Activated T-cell treated with anti-CD3 and anti-CD28 coated beads, Interleukin-2, amount 50 U/mL, for 72 hours (primary cell): ENCODE data around the gene ZBTB7C. TPM values are rescaled to one million over a fixed set of nuclear protein-coding genes. Genes with fewer than 3 reads are reported as not detected.

Source experiments
- ATAC-seq, 2 donors: fragments of 150-1000 bp; cut with Tn5 transposase; replicated peaks in 1 of 2; 2 replicates each; pipeline ENCODE4 v1.10.0; 2021; ENCODE audit warnings: moderate library complexity in 2 of 2, mild to moderate bottlenecking in 1 of 2
- DNase-seq, 2 donors: peaks; one replicate each; pipeline ENCODE4 v3.0.0; 2021 to 2022; ENCODE audit warnings: mixed read lengths in 1 of 2
- H3K27ac Mint-ChIP-seq: one replicate; pipeline ENCODE4 v1.8.0; 2022; ENCODE audit warnings: mild to moderate bottlenecking, moderate library complexity, mixed read lengths
- H3K27me3 Mint-ChIP-seq: one replicate; pipeline ENCODE4 v1.8.0; 2022; ENCODE audit warnings: low read depth, mixed read lengths
- H3K36me3 Mint-ChIP-seq, 2 donors: one replicate each; pipeline ENCODE4 v1.8.0; 2022; ENCODE audit warnings: mixed read lengths in 2 of 2, mild to moderate bottlenecking in 1 of 2; ENCODE audit not compliant: insufficient read depth in 2 of 2
- H3K4me1 Mint-ChIP-seq: one replicate; pipeline ENCODE4 v1.8.0; 2022; ENCODE audit warnings: low read depth, mixed read lengths
- H3K4me3 Mint-ChIP-seq, 2 donors: one replicate each; pipeline ENCODE4 v1.8.0; 2022; ENCODE audit warnings: mild to moderate bottlenecking in 2 of 2, mixed read lengths in 2 of 2, moderate library complexity in 2 of 2
- H3K9me3 Mint-ChIP-seq, 2 donors: one replicate each; pipeline ENCODE4 v1.8.0; 2022; ENCODE audit warnings: mixed read lengths in 2 of 2
- total RNA-seq, 2 donors: library from RNA; stranded (reverse); gene quantifications; one replicate each; pipeline ENCODE4 v1.2.3, GENCODE V29; 2022

The ZBTB7C gene
- total RNA-seq, 2 donors from 2014 or later: 0.05 TPM; not detected in 1

- no peaks in the 10 kb centered on the region for H3K9me3 Mint-ChIP-seq
- H3K27ac Mint-ChIP-seq: no peak overlapping the region
- H3K36me3 Mint-ChIP-seq: no peaks in the 10 kb centered on the region
- no peak overlapping the region for H3K4me3 Mint-ChIP-seq
- no peaks in the 10 kb centered on the region for H3K4me1 Mint-ChIP-seq
- ATAC-seq: no peak
- no peaks in the 10 kb centered on the region for H3K27me3 Mint-ChIP-seq
- no peak for DNase-seq
Measured at GRCh38 chr18:48032876-48033789, 376.1 kb downstream of the ZBTB7C start.

GRCh38 chr18:48031641-48032040, 377.5 kb downstream of the ZBTB7C start:
- Mint-ChIP-seq H3K4me3 (no peak overlapping the region), H3K9me3 (no peaks in the 10 kb centered on the region), H3K27me3 (no peaks in the 10 kb centered on the region), H3K36me3 (no peaks in the 10 kb centered on the region), H3K4me1 (no peaks in the 10 kb centered on the region), H3K27ac (no peak overlapping the region)
- ATAC-seq: no peak
- DNase-seq: no peak

- H3K27ac Mint-ChIP-seq: no peak overlapping the region
- H3K27me3 Mint-ChIP-seq: no peaks in the 10 kb centered on the region
- no peaks in the 10 kb centered on the region for H3K36me3 Mint-ChIP-seq
- peak in 1 of 2 donors; percentile 8 for DNase-seq
- no peak for ATAC-seq
- no peaks in the 10 kb centered on the region for H3K9me3 Mint-ChIP-seq
- H3K4me1 Mint-ChIP-seq: no peaks in the 10 kb centered on the region
- H3K4me3 Mint-ChIP-seq: no peak overlapping the region
Measured at GRCh38 chr18:48030616-48031480, 378.3 kb downstream of the ZBTB7C start.

- Mint-ChIP-seq H3K36me3 (no peaks in the 10 kb centered on the region), H3K4me1 (no peaks in the 10 kb centered on the region), H3K27me3 (peaks cover 13% of the 10 kb centered on the region), H3K4me3 (no peak overlapping the region), H3K9me3 (no peaks in the 10 kb centered on the region), H3K27ac (no peak overlapping the region)
- no peak for DNase-seq
- ATAC-seq: no peak
Measured at GRCh38 chr18:48029296-48029986, 379.7 kb downstream of the ZBTB7C start.

GRCh38 chr18:48028696-48029095, 380.5 kb downstream of the ZBTB7C start:
- no peak overlapping the region for H3K27ac Mint-ChIP-seq
- no peaks in the 10 kb centered on the region for H3K9me3 Mint-ChIP-seq
- peaks cover 13% of the 10 kb centered on the region for H3K27me3 Mint-ChIP-seq
- no peak for DNase-seq
- no peak overlapping the region for H3K4me3 Mint-ChIP-seq
- no peaks in the 10 kb centered on the region for H3K4me1 Mint-ChIP-seq
- ATAC-seq: no peak
- no peaks in the 10 kb centered on the region for H3K36me3 Mint-ChIP-seq

GRCh38 chr18:48028081-48028480, 381.1 kb downstream of the ZBTB7C start:
- Mint-ChIP-seq H3K27ac (no peak overlapping the region), H3K36me3 (no peaks in the 10 kb centered on the region)

GRCh38 chr18:48027401-48027963, 381.7 kb downstream of the ZBTB7C start:
- H3K27ac Mint-ChIP-seq: no peak overlapping the region
- no peak overlapping the region for H3K4me3 Mint-ChIP-seq
- no peak for DNase-seq
- ATAC-seq: no peak
- no peaks in the 10 kb centered on the region for H3K36me3 Mint-ChIP-seq
- no peaks in the 10 kb centered on the region for H3K9me3 Mint-ChIP-seq
- peaks cover 13% of the 10 kb centered on the region for H3K27me3 Mint-ChIP-seq
- no peaks in the 10 kb centered on the region for H3K4me1 Mint-ChIP-seq

More at GRCh38 chr18:48028081-48028480, 381.1 kb downstream of the ZBTB7C start:
- Mint-ChIP-seq H3K9me3 (no peaks in the 10 kb centered on the region), H3K27me3 (peaks cover 13% of the 10 kb centered on the region), H3K4me1 (no peaks in the 10 kb centered on the region), H3K4me3 (no peak overlapping the region)
- DNase-seq: no peak
- ATAC-seq: no peak

GRCh38 chr18:48026216-48026615, 383.0 kb downstream of the ZBTB7C start:
- Mint-ChIP-seq H3K9me3 (no peaks in the 10 kb centered on the region), H3K4me1 (peaks cover 5% of the 10 kb centered on the region), H3K27me3 (peaks cover 13% of the 10 kb centered on the region), H3K4me3 (no peak overlapping the region), H3K36me3 (no peaks in the 10 kb centered on the region), H3K27ac (no peak overlapping the region)
- no peak for ATAC-seq
- no peak for DNase-seq

GRCh38 chr18:48024881-48025660, 384.1 kb downstream of the ZBTB7C start:
- Mint-ChIP-seq H3K27me3 (peaks cover 20% of the 10 kb centered on the region), H3K9me3 (no peaks in the 10 kb centered on the region), H3K4me1 (peaks cover 5% of the 10 kb centered on the region), H3K27ac (no peak overlapping the region), H3K36me3 (no peaks in the 10 kb centered on the region), H3K4me3 (no peak overlapping the region)
- DNase-seq: no peak
- no peak for ATAC-seq

GRCh38 chr18:48024009-48024512, 385.1 kb downstream of the ZBTB7C start:
- Mint-ChIP-seq H3K4me1 (peaks cover 5% of the 10 kb centered on the region), H3K27ac (no peak overlapping the region), H3K27me3 (peaks cover 30% of the 10 kb centered on the region), H3K9me3 (no peaks in the 10 kb centered on the region), H3K36me3 (no peaks in the 10 kb centered on the region), H3K4me3 (no peak overlapping the region)
- DNase-seq (no peak), ATAC-seq (no peak)

GRCh38 chr18:48023334-48024008, 385.7 kb downstream of the ZBTB7C start:
- peaks cover 35% of the 10 kb centered on the region for H3K27me3 Mint-ChIP-seq
- no peaks in the 10 kb centered on the region for H3K36me3 Mint-ChIP-seq
- H3K9me3 Mint-ChIP-seq: no peaks in the 10 kb centered on the region
- DNase-seq (peak; percentile 12 to 21), ATAC-seq (peak; percentile 14 to 39)
- peaks cover 5% of the 10 kb centered on the region for H3K4me1 Mint-ChIP-seq
- no peak overlapping the region for H3K4me3 Mint-ChIP-seq
- no peak overlapping the region for H3K27ac Mint-ChIP-seq
